Measurements from ENCODE around the gene CCR6.

- TF ChIP-seq CTCF (IDR thresholded peaks at IDR 0.05 in 4 of 5, conservative IDR thresholded peaks at IDR 0.05 in 1 of 5) (no peak), POLR2A (IDR thresholded peaks at IDR 0.05) (no peak)
Observed at GRCh38 chr6:167140589-167141474, 17.9 kb downstream of the CCR6 start.

Data from gastrocnemius medialis (tissue), 4 donors.